T-helper 2 cell treated with Interferon-gamma antibody and Interleukin-4, amounts not matched to agents 100 ng/mL and 5 ng/mL, for 36 hours (primary cell): Measurements from ENCODE around the gene DIAPH3. TPM values are rescaled to one million over a fixed set of nuclear protein-coding genes. Genes with fewer than 3 reads are reported as not detected.

Source experiments
- intact Hi-C: fragments of 100-400 bp; cut with micrococcal nuclease; formaldehyde crosslinking; loops from one replicate; pipeline ENCODE4 v1.15.1; 2023
- total RNA-seq: library from RNA; stranded (reverse); gene quantifications from 2 replicates; pipeline ENCODE4 v1.2.3, GENCODE V29; 2022

DIAPH3 gene
- total RNA-seq, 1 donor from 2014 or later = 24.2 TPM

- intact Hi-C loops = no loop called here
Observed at GRCh38 chr13:59793107-59793506, 370.6 kb downstream of the DIAPH3 start.

GRCh38 chr13:59790626-59791025 lies 373.1 kb downstream of the DIAPH3 start:
- intact Hi-C loops = no loop called here

- intact Hi-C loops = no loop called here
Observed at GRCh38 chr13:59789558-59789957, 374.2 kb downstream of the DIAPH3 start.

- intact Hi-C loops = no loop called here
Observed at GRCh38 chr13:59787679-59788078, 376.0 kb downstream of the DIAPH3 start.

GRCh38 chr13:59782696-59783095 lies 381.0 kb downstream of the DIAPH3 start:
- intact Hi-C loops = no loop called here

- intact Hi-C loops = no loop called here
Observed at GRCh38 chr13:59780058-59780457, 383.7 kb downstream of the DIAPH3 start.

- intact Hi-C loops = no loop called here
Observed at GRCh38 chr13:59776924-59777690, 386.6 kb downstream of the DIAPH3 start.

- intact Hi-C loops = no loop called here
Observed at GRCh38 chr13:59774491-59774971, 389.2 kb downstream of the DIAPH3 start.

GRCh38 chr13:59771272-59771671 lies 392.5 kb downstream of the DIAPH3 start:
- intact Hi-C loops = no loop called here

GRCh38 chr13:59770451-59770850 lies 393.3 kb downstream of the DIAPH3 start:
- intact Hi-C loops = no loop called here

GRCh38 chr13:59766236-59766635 lies 397.5 kb downstream of the DIAPH3 start:
- intact Hi-C loops = no loop called here

GRCh38 chr13:59755632-59756290 lies 408.0 kb downstream of the DIAPH3 start:
- intact Hi-C loops = no loop called here

- intact Hi-C loops = no loop called here
Observed at GRCh38 chr13:59754411-59754810, 409.3 kb downstream of the DIAPH3 start.

GRCh38 chr13:59750860-59751259 lies 412.9 kb downstream of the DIAPH3 start:
- intact Hi-C loops = no loop called here

- intact Hi-C loops = loop anchor here (5.0 kb wide), 1 partner anchor 59 kb away; no protein-coding TSS in a partner anchor
Observed at GRCh38 chr13:59748046-59748445, 415.7 kb downstream of the DIAPH3 start.

- intact Hi-C loops = loop anchor here (5.0 kb wide), 1 partner anchor 60 kb away; no protein-coding TSS in a partner anchor
Observed at GRCh38 chr13:59747529-59747928, 416.2 kb downstream of the DIAPH3 start.

- intact Hi-C loops = loop anchor here (5.0 kb wide), 1 partner anchor 61 kb away; no protein-coding TSS in a partner anchor
Observed at GRCh38 chr13:59746291-59746962, 417.3 kb downstream of the DIAPH3 start.

- intact Hi-C loops = loop anchor here (5.0 kb wide), 1 partner anchor 62 kb away; no protein-coding TSS in a partner anchor
Observed at GRCh38 chr13:59745392-59745788, 418.3 kb downstream of the DIAPH3 start.

GRCh38 chr13:59744747-59745391 lies 418.9 kb downstream of the DIAPH3 start:
- intact Hi-C loops = loop anchor here (5.0 kb wide), 1 partner anchor 62 kb away; no protein-coding TSS in a partner anchor

- intact Hi-C loops = no loop called here
Observed at GRCh38 chr13:59743195-59743594, 420.5 kb downstream of the DIAPH3 start.

- intact Hi-C loops = no loop called here
Observed at GRCh38 chr13:59742467-59742866, 421.3 kb downstream of the DIAPH3 start.
